Measurements from ENCODE around the gene DOK6.

DOK6 gene

DNA sequence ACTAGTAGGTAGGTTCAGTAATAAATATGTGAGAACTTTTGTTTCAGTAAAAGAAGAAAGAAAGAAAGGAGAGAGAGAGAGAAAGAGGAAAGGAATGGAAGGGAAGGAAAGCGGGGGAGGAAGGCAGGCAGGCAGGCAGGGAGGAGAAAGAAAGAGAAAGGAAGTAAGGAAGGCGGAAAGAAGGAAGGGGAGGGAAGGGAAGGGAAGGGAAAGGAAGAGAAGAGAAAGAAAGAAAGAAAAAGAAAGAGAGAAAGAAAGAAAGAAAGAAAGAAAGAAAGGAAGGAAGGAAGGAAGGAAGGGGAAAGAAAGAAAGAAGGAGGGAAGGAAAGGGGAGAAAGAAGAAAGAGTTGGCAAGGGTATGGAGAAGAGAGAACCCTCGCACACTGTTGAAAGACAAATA lies 479.4 kb downstream of the DOK6 start:
- in situ Hi-C loops (cut with MboI; ENCODE audit: low sequenced_read_pairs, unreplicated experiment), result no loop called here
- no peak for DNase-seq (ENCODE audit: low spot score)
- TF ChIP-seq, protein P1, sequence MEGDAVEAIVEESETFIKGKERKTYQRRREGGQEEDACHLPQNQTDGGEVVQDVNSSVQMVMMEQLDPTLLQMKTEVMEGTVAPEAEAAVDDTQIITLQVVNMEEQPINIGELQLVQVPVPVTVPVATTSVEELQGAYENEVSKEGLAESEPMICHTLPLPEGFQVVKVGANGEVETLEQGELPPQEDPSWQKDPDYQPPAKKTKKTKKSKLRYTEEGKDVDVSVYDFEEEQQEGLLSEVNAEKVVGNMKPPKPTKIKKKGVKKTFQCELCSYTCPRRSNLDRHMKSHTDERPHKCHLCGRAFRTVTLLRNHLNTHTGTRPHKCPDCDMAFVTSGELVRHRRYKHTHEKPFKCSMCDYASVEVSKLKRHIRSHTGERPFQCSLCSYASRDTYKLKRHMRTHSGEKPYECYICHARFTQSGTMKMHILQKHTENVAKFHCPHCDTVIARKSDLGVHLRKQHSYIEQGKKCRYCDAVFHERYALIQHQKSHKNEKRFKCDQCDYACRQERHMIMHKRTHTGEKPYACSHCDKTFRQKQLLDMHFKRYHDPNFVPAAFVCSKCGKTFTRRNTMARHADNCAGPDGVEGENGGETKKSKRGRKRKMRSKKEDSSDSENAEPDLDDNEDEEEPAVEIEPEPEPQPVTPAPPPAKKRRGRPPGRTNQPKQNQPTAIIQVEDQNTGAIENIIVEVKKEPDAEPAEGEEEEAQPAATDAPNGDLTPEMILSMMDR (IDR thresholded peaks at IDR 0.05; ENCODE audit: borderline replicate concordance, control extremely low read depth, extremely low read depth, insufficient read depth, missing control alignments), result no peak

DNA sequence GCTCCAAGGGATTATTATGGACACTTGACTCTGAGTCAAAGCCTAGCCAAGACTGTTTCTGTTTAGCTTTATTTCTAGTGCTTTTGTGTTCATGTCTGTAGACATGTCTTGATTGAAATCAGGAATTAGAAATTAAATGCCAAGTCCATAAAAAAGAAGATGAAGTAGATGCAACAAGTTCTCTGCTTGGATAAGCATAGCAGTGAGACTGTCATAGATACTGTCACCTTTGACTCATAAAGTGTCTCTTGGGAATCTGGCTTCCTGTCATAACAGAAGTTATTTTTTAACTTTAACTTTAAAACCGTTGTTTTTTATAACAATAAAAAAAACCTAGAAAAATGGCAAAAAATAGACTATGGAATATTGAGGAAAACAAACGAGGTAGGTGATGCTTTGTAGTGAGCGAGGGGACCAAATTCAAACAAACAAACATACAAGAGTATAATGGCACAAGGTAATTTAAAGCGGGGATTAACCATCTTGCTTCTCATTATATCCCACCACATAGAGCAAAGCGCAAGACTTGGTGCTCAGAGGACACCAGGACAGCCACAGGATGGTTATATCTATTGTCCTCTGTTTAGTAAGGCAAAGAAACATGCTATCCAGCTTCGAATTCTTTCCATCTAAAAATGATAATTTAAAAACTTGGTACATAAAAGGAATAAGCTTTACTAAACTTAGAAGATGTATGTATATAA lies 482.4 kb downstream of the DOK6 start:
- in situ Hi-C loops (cut with MboI; ENCODE audit: low sequenced_read_pairs, unreplicated experiment), result no loop called here
- DNase-seq (ENCODE audit: low spot score), result no peak
- TF ChIP-seq, protein P1 (IDR thresholded peaks at IDR 0.05; ENCODE audit: borderline replicate concordance, control extremely low read depth, extremely low read depth, insufficient read depth, missing control alignments), result no peak

DNA sequence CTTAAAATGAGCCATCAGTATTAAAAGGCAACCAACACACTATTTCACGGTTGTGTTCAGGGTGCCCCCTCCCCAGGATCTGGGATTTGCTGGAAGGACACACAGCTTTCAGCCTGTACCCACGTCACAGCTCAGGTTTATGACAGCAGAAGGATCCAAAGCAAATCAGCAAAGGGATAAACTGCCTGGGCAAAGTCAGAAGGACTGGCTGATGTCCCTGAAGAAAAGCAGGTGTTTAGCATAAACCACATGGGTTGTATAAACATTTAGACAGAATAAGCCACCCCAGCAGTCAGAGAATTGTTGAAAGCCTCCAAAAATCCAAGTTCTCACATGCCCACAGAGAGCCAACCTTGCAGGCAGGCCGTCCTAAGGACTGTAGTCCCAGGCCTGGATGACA lies 483.1 kb downstream of the DOK6 start:
- DNase-seq (ENCODE audit: low spot score), result no peak
- in situ Hi-C loops (cut with MboI; ENCODE audit: low sequenced_read_pairs, unreplicated experiment), result no loop called here
- TF ChIP-seq, protein P1 (IDR thresholded peaks at IDR 0.05; ENCODE audit: borderline replicate concordance, control extremely low read depth, extremely low read depth, insufficient read depth, missing control alignments), result no peak

DNA sequence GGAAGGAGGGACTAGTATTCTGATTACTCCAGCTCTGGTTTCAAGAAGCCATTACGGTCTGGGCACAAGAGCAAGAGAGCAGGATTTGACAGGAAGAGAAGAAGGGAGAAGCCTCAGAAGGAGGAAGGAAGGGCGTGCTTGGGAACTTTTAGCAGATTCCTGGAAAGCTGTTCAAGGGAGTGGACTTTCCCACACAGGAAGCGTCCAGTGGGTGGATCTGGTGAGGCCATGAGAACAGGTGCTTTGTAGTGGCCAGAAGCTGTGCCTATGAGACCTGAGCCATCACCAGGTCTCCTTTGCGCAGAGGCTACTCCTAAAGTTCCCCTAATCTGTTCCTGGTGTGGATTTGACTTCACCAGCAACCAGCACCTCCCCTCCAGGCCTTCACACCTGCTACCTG lies 484.7 kb downstream of the DOK6 start:
- no peak for DNase-seq (ENCODE audit: low spot score)
- in situ Hi-C loops (cut with MboI; ENCODE audit: low sequenced_read_pairs, unreplicated experiment), result no loop called here
- TF ChIP-seq, protein P1 (IDR thresholded peaks at IDR 0.05; ENCODE audit: borderline replicate concordance, control extremely low read depth, extremely low read depth, insufficient read depth, missing control alignments), result no peak

DNA sequence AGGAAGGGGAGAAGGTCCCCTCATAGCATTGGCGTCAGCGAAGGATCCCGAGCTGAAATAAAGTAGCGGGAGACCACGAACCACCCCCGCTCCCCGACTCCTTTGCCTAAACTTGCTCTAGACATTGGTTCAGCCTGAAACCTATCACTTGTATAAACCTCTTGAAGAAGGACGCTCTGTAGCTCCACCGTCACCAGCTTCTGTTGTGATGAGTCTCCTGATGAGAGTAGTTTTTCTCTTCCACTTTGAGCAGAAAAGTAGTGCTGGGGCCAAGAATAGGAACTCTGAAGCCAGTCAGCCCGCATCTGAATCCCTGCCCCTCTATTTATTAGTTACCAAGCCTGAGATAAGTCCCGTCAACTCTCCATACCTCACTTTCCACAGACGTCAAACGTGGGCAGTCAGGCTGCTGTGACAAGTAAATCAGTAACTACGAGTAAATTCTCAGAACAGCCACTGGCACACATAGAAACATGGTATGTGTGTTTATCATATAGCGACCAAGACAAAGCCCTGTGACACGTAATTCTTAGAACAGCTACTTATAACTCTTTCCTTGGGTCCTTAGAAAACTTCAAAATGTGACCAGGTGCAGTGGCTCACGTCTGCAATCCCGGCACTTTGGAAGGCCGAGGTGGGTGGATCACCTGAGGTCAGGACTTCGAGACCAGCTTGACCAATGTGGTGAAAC lies 485.3 kb downstream of the DOK6 start:
- in situ Hi-C loops (cut with MboI; ENCODE audit: low sequenced_read_pairs, unreplicated experiment), result no loop called here
- peak; percentile 36 for DNase-seq (ENCODE audit: low spot score)
- TF ChIP-seq, protein P1 (IDR thresholded peaks at IDR 0.05; ENCODE audit: borderline replicate concordance, control extremely low read depth, extremely low read depth, insufficient read depth, missing control alignments), result no peak

DNA sequence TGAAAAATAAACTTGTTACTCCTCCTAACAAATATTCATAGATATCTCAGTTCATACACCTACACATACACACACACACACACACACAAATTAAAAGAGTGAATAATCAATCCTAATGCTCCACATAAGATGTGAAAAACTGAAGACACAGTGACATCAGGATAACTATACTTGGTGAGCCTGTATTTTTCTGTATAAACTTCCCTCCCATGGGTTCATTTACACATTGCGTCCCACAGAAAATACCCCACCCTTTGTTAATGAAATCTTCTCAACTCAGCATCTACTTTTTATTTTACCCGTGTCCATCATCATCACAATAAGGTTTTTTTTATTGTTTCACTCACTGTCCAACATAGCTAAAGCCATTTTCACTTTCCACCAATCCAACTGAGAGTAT lies 486.6 kb downstream of the DOK6 start:
- in situ Hi-C loops (cut with MboI; ENCODE audit: low sequenced_read_pairs, unreplicated experiment), result no loop called here
- DNase-seq (ENCODE audit: low spot score), result no peak
- TF ChIP-seq, protein P1 (IDR thresholded peaks at IDR 0.05; ENCODE audit: borderline replicate concordance, control extremely low read depth, extremely low read depth, insufficient read depth, missing control alignments), result no peak

Measured in GM13976 (cell line).